ENCODE data around the gene RUVBL1.
A peak's percentile ranks its signal among the peaks of the same experiment; 100 is the strongest.

Gene RUVBL1

DNA sequence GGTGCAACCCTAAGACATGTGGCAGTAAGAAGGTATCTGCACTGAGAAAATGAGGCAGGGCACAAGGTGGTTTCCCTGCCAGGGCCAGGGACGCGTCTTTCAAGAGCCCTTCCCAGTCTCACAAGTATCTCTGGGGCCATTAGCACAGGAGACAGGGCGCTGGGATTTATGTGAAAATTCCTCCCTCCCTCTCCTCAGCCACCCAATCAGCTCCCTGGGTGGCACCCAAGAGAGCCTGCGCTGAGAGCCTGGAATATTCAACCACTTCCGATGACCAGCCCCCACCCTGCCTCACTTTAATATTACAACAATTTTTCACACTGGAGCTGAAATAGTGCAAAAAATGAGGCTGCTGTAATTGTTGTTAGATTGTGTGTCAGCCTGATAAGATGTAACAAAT lies 45.3 kb downstream of the RUVBL1 start:
- TF ChIP-seq, protein P1, sequence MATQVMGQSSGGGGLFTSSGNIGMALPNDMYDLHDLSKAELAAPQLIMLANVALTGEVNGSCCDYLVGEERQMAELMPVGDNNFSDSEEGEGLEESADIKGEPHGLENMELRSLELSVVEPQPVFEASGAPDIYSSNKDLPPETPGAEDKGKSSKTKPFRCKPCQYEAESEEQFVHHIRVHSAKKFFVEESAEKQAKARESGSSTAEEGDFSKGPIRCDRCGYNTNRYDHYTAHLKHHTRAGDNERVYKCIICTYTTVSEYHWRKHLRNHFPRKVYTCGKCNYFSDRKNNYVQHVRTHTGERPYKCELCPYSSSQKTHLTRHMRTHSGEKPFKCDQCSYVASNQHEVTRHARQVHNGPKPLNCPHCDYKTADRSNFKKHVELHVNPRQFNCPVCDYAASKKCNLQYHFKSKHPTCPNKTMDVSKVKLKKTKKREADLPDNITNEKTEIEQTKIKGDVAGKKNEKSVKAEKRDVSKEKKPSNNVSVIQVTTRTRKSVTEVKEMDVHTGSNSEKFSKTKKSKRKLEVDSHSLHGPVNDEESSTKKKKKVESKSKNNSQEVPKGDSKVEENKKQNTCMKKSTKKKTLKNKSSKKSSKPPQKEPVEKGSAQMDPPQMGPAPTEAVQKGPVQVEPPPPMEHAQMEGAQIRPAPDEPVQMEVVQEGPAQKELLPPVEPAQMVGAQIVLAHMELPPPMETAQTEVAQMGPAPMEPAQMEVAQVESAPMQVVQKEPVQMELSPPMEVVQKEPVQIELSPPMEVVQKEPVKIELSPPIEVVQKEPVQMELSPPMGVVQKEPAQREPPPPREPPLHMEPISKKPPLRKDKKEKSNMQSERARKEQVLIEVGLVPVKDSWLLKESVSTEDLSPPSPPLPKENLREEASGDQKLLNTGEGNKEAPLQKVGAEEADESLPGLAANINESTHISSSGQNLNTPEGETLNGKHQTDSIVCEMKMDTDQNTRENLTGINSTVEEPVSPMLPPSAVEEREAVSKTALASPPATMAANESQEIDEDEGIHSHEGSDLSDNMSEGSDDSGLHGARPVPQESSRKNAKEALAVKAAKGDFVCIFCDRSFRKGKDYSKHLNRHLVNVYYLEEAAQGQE (IDR thresholded peaks at IDR 0.05; ENCODE audit: insufficient replicate concordance, low read depth) = no peak
- TF ChIP-seq, protein P2, sequence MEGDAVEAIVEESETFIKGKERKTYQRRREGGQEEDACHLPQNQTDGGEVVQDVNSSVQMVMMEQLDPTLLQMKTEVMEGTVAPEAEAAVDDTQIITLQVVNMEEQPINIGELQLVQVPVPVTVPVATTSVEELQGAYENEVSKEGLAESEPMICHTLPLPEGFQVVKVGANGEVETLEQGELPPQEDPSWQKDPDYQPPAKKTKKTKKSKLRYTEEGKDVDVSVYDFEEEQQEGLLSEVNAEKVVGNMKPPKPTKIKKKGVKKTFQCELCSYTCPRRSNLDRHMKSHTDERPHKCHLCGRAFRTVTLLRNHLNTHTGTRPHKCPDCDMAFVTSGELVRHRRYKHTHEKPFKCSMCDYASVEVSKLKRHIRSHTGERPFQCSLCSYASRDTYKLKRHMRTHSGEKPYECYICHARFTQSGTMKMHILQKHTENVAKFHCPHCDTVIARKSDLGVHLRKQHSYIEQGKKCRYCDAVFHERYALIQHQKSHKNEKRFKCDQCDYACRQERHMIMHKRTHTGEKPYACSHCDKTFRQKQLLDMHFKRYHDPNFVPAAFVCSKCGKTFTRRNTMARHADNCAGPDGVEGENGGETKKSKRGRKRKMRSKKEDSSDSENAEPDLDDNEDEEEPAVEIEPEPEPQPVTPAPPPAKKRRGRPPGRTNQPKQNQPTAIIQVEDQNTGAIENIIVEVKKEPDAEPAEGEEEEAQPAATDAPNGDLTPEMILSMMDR (IDR thresholded peaks at IDR 0.05; ENCODE audit: insufficient read depth, low read length) = no peak
- no peak for TF ChIP-seq GABPA (IDR thresholded peaks at IDR 0.05; ENCODE audit: low read depth)
- no peak for TF ChIP-seq POLR2AphosphoS5 (IDR thresholded peaks at IDR 0.05; ENCODE audit: low read depth)
- no peak for TF ChIP-seq SPI1 (IDR thresholded peaks at IDR 0.05; ENCODE audit: borderline replicate concordance, low read depth)
- no peak overlapping the region for H3K27ac ChIP-seq (replicated peaks)
- H3K4me3 ChIP-seq (replicated peaks; ENCODE audit: insufficient read depth, low read length) = no peak overlapping the region
- H3K27me3 ChIP-seq (ENCODE audit: insufficient read depth, poor library complexity, severe bottlenecking) = no peaks in the 10 kb centered on the region
- no peak for DNase-seq (ENCODE audit: low read depth in 1 of 2, low spot score in 1 of 2)

DNA sequence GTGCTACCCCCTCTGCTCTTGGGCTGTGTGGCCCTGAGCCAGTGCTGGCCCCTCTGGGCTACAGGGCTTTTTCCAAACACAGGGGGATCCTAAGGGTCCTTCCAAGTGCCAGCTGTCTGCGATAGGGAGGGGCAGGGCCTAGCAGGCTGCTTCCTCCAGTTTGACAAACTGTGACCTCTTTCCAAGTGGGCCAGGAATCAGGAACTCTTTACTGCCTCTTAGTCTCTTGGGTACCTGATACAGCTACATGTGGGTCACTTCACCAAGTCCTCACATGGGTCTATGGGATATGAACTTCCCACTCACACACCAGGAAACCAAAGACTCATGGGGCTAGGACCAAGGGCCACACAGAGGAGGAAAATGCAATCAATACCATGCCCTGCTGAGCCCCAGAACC lies 45.9 kb downstream of the RUVBL1 start:
- Histone ChIP-seq H3K27ac (replicated peaks) (no peak overlapping the region), H3K4me3 (replicated peaks; ENCODE audit: insufficient read depth, low read length) (no peak overlapping the region), H3K27me3 (ENCODE audit: insufficient read depth, poor library complexity, severe bottlenecking) (no peaks in the 10 kb centered on the region)
- TF ChIP-seq, protein P1 (IDR thresholded peaks at IDR 0.05; ENCODE audit: insufficient replicate concordance, low read depth) = no peak
- TF ChIP-seq, protein P2 (IDR thresholded peaks at IDR 0.05; ENCODE audit: insufficient read depth, low read length) = no peak
- TF ChIP-seq GABPA (IDR thresholded peaks at IDR 0.05; ENCODE audit: low read depth) (no peak), POLR2AphosphoS5 (IDR thresholded peaks at IDR 0.05; ENCODE audit: low read depth) (no peak), SPI1 (IDR thresholded peaks at IDR 0.05; ENCODE audit: borderline replicate concordance, low read depth) (no peak)
- no peak for DNase-seq (ENCODE audit: low read depth in 1 of 2, low spot score in 1 of 2)

DNA sequence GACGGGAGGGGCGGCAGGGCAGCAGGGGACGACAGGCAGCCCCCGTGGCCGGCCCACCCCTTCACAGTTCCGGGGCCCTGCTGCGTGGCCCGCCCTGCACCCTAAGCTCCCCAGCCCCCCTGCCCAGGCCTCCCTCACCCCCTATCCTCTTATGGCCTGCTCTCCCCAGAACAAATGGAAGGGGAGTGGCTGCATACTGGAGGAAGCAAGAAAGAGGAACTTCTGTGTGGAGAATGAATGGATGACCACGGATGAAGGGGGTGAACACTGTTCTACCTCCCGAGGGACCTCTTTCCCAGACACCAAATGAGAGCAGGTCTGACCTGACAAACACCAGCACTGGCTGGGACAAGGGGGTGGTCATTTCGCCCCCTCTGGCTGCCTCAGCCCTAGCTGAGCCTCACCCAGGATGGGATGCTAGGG lies 46.4 kb downstream of the RUVBL1 start:
- TF ChIP-seq, protein P2 (IDR thresholded peaks at IDR 0.05; ENCODE audit: insufficient read depth, low read length) = no peak
- TF ChIP-seq SPI1 (IDR thresholded peaks at IDR 0.05; ENCODE audit: borderline replicate concordance, low read depth) = peak; percentile 53; the same call in 1 of the 2 replicates
- no peak for TF ChIP-seq GABPA (IDR thresholded peaks at IDR 0.05; ENCODE audit: low read depth)
- TF ChIP-seq, protein P1 (IDR thresholded peaks at IDR 0.05; ENCODE audit: insufficient replicate concordance, low read depth) = no peak
- no peak for TF ChIP-seq POLR2AphosphoS5 (IDR thresholded peaks at IDR 0.05; ENCODE audit: low read depth)
- DNase-seq (ENCODE audit: low read depth in 1 of 2, low spot score in 1 of 2) = peak in 1 of 2 experiments; percentile 64
- H3K27me3 ChIP-seq (ENCODE audit: insufficient read depth, poor library complexity, severe bottlenecking) = no peaks in the 10 kb centered on the region
- H3K4me3 ChIP-seq (replicated peaks; ENCODE audit: insufficient read depth, low read length) = no peak overlapping the region
- no peak overlapping the region for H3K27ac ChIP-seq (replicated peaks)
